Stimulated activated naive CD8-positive, alpha-beta T cell treated with anti-CD3 and anti-CD28 coated beads, Interleukin-15, amount 100 ng/mL, for 72 hours (primary cell): ENCODE data around the gene GNPTG.

Experiments used
- ATAC-seq: fragments of 150-1000 bp; cut with Tn5 transposase; 2 replicates; pipeline ENCODE4 v1.10.0; 2021; ENCODE audit warnings: mild to moderate bottlenecking, moderate library complexity
- DNase-seq, 2 donors: peaks; one replicate each; pipeline ENCODE4 v3.0.0; 2021 to 2022
- H3K27ac Mint-ChIP-seq, 2 donors: one replicate each; pipeline ENCODE4 v1.8.0; 2022; ENCODE audit warnings: mild to moderate bottlenecking in 2 of 2, mixed read lengths in 2 of 2, moderate library complexity in 2 of 2
- H3K27me3 Mint-ChIP-seq: one replicate; pipeline ENCODE4 v1.8.0; 2022; ENCODE audit warnings: mixed read lengths
- H3K4me1 Mint-ChIP-seq: one replicate; pipeline ENCODE4 v1.8.0; 2022; ENCODE audit warnings: mild to moderate bottlenecking, mixed read lengths
- H3K4me3 Mint-ChIP-seq, 2 donors: one replicate each; pipeline ENCODE4 v1.8.0; 2022; ENCODE audit warnings: mild to moderate bottlenecking in 2 of 2, mixed read lengths in 2 of 2, moderate library complexity in 1 of 2
- H3K9me3 Mint-ChIP-seq, 2 donors: one replicate each; pipeline ENCODE4 v1.8.0; 2022; ENCODE audit warnings: mixed read lengths in 2 of 2

The GNPTG gene

DNA sequence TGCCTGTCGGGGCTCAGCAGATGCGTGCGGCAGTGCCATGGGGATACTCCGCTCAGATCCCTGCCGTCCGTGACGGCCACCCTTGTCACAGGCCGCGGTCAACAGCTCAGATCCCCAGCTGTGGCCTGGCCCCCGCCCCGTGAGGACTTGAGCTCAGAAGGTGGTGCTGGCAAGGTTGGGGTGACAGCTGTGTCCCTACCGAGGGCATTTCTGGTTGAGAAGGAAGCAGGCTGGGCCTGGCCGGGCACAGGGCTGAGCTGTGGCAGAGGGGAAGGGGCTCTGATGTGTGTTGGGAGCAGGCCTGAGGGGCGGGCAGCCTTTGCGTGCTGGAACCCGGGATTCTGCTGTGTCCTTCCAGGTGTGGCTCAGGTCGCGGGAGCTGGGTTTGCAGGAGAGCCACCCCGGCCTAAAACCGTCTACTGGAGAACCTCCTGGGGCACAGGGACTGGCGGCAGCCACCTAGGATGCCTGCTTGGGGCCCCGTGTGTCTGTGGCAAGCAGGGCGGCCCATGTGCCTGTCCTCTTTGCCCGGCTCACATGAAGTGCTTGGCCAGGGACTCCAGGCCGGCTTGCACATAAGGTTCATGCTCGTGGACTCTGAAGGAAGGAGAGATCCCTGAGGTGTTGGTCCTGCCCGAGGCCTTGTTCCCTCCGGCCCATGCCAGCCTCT, 37.2 kb upstream of the GNPTG start:
- ATAC-seq = no peak
- peak overlapping the region in 1 of 2 donors; percentile 71 for H3K27ac Mint-ChIP-seq

DNA sequence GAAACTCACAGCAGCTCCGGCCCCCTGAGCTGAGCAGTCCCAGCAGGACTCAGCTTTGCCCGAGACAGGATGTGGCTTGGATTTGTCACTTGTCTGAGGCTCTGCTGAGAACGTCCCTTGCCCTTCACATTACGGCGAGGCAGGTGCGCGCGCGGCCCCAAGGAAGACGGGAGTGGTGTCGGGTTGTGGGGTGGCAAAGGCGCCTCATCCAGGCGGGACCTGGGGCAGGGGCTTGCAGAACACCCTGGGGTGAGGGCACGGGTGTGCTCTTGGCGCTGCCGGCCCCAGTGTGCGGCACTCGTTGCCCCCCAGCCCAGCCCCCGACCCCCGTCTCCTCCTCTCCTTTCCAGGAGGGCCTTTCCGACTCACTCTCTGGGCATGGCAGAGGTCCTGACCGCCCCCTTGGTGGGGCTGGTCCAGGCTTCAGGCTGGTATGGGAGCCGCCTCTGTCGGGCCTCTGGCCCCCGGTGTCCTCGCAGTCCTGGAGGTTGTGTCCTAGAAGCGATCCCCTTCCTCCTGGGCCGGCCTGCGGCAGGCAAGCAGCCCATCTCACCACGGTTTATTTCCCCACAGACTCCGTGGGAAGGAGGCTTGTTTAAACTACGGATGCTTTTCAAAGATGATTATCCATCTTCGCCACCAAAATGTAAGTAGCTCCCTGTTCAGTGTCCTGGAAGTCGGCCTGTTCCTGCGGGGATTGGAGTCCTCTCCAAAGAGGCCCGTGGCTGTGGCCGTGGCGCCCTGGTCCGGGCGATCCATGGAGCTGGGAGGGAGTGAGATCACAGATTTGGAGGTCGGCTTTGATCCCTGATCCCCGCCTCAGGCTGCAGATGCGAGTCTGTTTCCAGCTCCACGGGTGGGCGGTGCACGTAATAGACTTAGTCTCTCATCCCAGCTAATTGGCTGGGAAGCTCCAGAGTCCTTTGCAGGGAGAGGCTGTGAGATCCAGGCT, 36.4 kb upstream of the GNPTG start:
- no peak overlapping the region for H3K4me3 Mint-ChIP-seq
- DNase-seq = no peak
- H3K4me1 Mint-ChIP-seq = peaks cover 47% of the 10 kb centered on the region
- no peaks in the 10 kb centered on the region for H3K27me3 Mint-ChIP-seq
- no peaks in the 10 kb centered on the region for H3K9me3 Mint-ChIP-seq
- no peak for ATAC-seq
- H3K27ac Mint-ChIP-seq = peak overlapping the region in 1 of 2 donors; percentile 80

More for the DNA sequence above, 37.2 kb upstream of the GNPTG start:
- Mint-ChIP-seq H3K4me3 (no peak overlapping the region), H3K9me3 (no peaks in the 10 kb centered on the region), H3K27me3 (no peaks in the 10 kb centered on the region), H3K4me1 (peaks cover 52% of the 10 kb centered on the region)
- no peak for DNase-seq

DNA sequence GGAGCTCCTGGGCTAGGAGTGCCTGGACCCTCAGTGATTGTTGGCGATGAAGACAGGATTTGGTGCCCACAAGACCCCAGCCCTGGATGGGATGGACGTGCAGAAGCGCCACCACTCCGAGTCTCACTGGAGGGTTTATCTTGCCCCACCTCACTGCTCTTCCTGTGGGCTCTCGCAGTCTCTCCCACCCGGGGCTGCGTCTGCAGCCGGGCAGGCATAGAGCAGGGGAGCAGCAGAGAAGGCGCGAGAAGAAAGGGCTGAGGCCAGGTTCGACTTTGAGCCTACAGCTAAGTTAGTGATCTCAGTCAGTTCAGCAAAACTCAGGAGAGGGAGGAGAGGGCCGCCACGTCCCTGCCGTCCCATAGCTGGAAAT, 35.7 kb upstream of the GNPTG start:
- ATAC-seq (no peak), DNase-seq (no peak)
- peaks cover 40% of the 10 kb centered on the region for H3K4me1 Mint-ChIP-seq
- H3K9me3 Mint-ChIP-seq = no peaks in the 10 kb centered on the region
- no peaks in the 10 kb centered on the region for H3K27me3 Mint-ChIP-seq
- peak overlapping the region in 1 of 2 donors; percentile 80 for H3K27ac Mint-ChIP-seq
- H3K4me3 Mint-ChIP-seq = no peak overlapping the region

DNA sequence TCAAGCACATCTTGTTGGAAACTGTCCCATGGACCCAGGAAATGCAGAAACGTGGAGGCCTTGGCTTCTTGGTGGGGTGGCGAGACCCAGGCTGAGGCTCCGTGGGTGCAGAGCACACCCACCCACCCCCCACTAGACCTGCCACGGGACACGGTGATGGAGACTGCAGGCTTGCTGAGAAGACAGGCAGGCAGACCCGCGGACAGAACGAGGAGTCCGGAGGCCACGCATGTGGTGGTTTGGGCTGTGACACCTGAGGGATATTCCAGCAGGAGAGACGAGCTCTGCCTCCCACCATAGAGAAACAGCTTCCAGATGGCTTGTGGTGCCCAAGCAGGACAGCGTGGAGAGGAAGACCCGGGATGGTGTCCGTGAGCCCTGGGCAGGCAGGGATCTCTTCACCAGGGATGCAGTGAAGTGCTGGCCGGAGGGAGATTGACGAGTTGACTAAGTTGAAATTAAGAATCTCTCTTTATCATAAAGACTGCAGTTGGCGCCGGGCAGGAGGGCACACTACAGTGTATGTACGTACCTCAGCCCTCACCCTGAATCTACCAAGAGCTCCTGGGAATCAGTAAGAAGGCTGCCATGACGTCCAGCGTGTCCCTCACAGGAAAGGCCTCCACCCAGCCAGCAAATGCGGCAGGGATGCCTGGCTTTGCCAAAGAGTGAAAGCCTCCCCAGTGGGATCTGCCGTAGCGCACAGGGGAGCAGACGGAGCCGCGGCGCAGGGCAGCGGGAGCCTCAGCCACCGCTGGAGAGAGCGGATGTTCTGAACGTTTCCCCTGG, 34.1 kb upstream of the GNPTG start:
- Mint-ChIP-seq H3K27me3 (no peaks in the 10 kb centered on the region), H3K9me3 (no peaks in the 10 kb centered on the region)
- DNase-seq = no peak

DNA sequence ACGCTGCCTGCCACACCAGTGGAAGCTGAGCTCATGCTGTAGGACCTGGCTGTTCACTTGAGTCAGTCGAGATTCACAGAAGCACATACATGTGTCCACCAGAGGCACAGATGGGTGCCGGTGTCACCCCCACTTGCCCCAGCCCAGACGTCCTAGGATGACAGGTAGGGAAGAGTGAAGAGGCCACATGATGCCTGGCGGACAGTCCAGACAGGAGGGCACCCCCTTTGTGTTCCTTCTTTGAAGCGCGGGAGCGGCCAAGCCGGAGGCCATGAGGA, 33.5 kb upstream of the GNPTG start:
- Mint-ChIP-seq H3K27me3 (no peaks in the 10 kb centered on the region), H3K27ac (peak overlapping the region in 1 of 2 donors; percentile 44), H3K4me3 (no peak overlapping the region), H3K9me3 (no peaks in the 10 kb centered on the region), H3K4me1 (peaks cover 18% of the 10 kb centered on the region)
- DNase-seq (no peak), ATAC-seq (no peak)

More for the DNA sequence above, 34.1 kb upstream of the GNPTG start:
- no peak overlapping the region for H3K27ac Mint-ChIP-seq
- peaks cover 23% of the 10 kb centered on the region for H3K4me1 Mint-ChIP-seq
- H3K4me3 Mint-ChIP-seq = no peak overlapping the region
- ATAC-seq = no peak

DNA sequence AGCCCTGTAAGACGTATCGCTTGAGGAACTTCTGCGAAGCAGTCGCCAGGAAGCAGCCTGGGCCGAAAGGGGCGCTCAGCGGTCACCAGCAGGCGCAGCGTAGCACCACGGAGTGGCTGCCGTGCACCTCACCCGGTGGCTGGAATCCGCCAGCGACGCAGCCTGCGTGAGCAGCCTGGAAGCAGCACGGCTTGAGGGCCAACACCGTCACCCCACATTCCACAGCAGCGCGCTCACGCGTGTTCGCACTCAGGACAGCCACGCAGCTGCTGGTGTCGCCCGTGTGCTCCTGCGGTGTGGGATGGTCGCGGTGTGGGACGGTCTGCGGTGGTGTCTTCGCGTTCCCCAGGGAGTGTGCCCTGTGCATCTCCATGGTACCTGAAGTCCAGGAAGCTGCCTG, 32.7 kb upstream of the GNPTG start:
- ATAC-seq = no peak

DNA sequence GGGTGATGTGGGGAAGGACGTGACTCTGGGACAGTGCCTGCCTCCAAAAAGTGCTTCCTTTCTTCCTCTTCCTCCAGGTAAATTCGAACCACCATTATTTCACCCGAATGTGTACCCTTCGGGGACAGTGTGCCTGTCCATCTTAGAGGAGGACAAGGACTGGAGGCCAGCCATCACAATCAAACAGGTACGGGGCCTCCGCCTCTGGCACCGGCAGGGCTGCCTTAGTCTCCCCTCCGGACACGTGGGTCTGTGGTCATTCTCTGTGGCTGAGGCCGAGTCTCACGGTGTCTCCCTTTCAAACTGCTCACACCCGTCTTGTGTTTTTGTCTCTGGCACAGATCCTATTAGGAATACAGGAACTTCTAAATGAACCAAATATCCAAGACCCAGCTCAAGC, 31.6 kb upstream of the GNPTG start:
- Mint-ChIP-seq H3K4me3 (no peak overlapping the region), H3K9me3 (no peaks in the 10 kb centered on the region), H3K4me1 (peaks cover 10% of the 10 kb centered on the region), H3K27me3 (no peaks in the 10 kb centered on the region), H3K27ac (no peak overlapping the region)
- ATAC-seq = no peak
- DNase-seq = no peak

More for the DNA sequence above, 32.7 kb upstream of the GNPTG start:
- Mint-ChIP-seq H3K9me3 (no peaks in the 10 kb centered on the region), H3K4me3 (no peak overlapping the region), H3K27me3 (no peaks in the 10 kb centered on the region), H3K4me1 (peaks cover 15% of the 10 kb centered on the region), H3K27ac (no peak overlapping the region)
- no peak for DNase-seq

DNA sequence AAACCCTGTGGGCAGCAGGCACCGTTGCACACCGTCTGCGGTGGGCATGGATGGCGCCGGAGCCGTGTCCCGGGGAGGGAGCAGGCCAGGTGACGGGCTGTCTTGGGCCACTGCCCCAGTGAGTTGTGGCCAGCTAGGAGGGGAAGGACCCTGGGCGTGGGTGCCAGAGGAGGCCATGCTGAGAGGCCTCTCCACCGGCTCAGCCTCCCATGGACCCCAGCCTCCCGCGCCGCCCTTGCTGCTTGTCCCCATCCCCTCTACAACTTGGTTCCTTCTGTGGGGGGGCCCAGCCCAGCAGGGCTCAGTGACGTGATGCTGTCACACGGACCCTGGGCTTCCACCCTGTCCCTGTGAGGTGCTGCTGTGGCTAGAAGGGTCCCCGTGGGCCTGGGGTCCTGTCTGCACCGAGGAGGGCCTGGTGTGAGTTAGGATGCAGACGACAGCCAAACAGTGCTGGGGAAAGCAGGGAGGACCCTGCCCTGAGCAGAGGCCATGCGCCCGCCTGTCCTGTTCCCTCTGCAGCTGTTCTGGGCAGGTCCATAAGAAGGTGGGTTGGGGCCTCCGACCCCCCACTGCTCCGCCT, 31.0 kb upstream of the GNPTG start:
- H3K9me3 Mint-ChIP-seq = no peaks in the 10 kb centered on the region
- no peak overlapping the region for H3K4me3 Mint-ChIP-seq
- peaks cover 10% of the 10 kb centered on the region for H3K4me1 Mint-ChIP-seq
- H3K27ac Mint-ChIP-seq = no peak overlapping the region
- H3K27me3 Mint-ChIP-seq = no peaks in the 10 kb centered on the region
- ATAC-seq (peak; percentile 22), DNase-seq (no peak)

DNA sequence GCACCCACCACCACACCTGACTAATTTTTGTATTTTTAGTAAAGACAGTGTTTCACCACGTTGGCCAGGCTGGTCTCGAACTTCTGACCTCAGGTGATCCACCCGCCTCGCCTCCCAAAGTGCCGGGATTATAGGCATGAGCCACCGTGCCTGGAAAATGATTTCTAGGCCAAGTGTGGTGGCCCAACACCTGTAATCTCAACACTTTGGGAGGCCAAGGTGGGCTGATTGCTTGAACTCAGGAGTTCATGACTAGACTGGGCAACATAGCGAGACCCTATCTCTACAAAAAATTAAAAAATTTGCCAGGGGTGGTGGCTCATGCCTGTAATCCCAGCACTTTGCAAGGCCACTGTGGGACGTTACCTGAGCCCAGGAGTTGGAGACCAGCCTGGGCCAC, 29.3 kb upstream of the GNPTG start:
- Mint-ChIP-seq H3K27ac (peak overlapping the region in 1 of 2 donors; percentile 48), H3K9me3 (no peaks in the 10 kb centered on the region), H3K4me1 (peaks cover 10% of the 10 kb centered on the region), H3K27me3 (no peaks in the 10 kb centered on the region), H3K4me3 (no peak overlapping the region)
- DNase-seq (no peak), ATAC-seq (no peak)

DNA sequence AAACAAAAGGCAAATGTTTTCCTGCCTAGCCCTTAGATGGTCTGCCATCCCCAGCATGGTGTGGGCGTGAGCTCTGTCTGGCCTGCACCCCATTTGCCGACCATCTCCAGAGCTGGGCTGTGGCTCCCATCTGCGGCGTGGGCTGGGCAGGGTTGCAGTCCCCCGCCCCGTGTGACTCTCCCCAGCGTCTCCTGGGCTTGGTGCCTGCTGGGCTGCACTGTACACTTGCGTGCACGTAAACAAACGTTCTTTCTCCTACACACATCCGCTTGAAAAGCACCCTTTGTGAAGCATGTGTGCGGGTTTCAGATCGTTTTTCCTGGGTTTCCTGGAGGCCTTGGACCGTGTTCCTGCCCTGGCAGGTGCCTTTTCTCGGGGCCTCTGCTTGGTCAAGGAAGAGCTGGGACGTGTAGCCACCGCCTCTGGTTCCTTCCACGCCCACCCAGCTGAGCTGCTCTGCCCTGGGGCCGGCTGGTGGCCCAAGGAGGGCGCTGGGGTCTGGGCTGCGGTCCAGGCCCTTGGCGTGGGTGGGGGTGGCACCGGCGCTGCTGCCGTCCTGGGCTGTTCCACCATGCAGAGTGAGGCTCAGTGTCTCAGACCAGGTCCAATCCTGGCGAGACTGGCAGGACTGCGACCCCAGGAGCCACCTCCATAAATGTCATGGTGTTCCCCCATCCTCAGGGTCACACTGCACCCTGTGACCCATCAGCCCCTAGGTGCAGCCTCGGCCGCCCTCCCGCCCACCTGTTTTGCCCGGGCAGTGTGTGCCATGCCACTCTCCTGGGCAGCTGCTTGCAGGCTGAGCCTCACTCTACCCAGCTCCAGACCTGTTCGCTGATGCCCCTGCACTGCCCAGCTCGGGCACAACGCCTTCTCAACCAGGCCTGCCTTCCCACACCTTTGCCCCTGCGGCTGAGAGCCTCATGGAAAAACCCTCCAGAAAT, 28.2 kb upstream of the GNPTG start:
- no peaks in the 10 kb centered on the region for H3K9me3 Mint-ChIP-seq
- no peak for ATAC-seq
- no peak overlapping the region for H3K4me3 Mint-ChIP-seq
- no peak for DNase-seq
- peak overlapping the region in 1 of 2 donors; percentile 81 for H3K27ac Mint-ChIP-seq
- no peaks in the 10 kb centered on the region for H3K27me3 Mint-ChIP-seq
- peaks cover 4% of the 10 kb centered on the region for H3K4me1 Mint-ChIP-seq

DNA sequence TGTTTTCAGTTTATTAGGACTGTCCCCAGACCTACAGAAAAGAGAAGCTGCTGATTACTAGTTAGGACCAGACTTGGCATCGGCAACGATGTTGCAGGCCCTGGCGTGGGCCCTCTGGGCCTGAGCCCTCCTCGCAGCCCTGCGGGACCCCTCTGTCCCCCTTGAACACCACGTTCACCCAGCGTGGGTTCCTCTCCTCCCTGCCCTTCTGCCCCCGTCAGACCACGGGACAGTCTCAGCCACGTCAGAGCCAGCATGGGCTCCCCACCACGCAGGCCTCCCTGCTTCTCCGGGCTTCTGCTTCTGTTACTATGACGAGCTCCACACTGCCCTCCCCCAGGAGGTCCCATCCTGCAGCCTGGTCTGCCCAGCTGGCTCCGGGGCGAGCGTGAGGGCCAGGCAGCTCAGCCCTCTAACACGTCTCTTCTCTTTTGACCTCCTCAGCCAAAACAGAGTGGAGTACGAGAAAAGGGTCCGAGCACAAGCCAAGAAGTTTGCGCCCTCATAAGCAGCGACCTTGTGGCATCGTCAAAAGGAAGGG, 27.4 kb upstream of the GNPTG start:
- H3K9me3 Mint-ChIP-seq = no peaks in the 10 kb centered on the region
- H3K4me1 Mint-ChIP-seq = peaks cover 1% of the 10 kb centered on the region
- DNase-seq = no peak
- peak overlapping the region in 1 of 2 donors; percentile 87 for H3K27ac Mint-ChIP-seq
- ATAC-seq = no peak
- H3K27me3 Mint-ChIP-seq = no peaks in the 10 kb centered on the region
- no peak overlapping the region for H3K4me3 Mint-ChIP-seq

DNA sequence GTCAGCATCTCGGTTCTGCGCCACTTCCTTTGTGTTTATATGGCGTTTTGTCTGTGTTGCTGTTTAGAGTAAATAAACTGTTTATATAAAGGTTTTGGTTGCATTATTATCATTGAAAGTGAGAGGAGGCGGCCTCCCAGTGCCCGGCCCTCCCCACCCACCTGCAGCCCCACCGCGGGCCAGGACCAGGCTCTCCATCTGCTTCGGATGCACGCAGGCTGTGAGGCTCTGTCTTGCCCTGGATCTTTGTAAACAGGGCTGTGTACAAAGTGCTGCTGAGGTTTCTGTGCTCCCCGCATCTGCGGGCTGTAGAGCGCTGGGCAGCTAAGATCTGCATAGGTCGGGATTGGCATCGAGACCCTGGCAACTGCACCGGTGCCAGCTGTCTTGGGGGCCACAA, 26.5 kb upstream of the GNPTG start:
- Mint-ChIP-seq H3K4me3 (no peak overlapping the region), H3K9me3 (no peaks in the 10 kb centered on the region), H3K27me3 (no peaks in the 10 kb centered on the region), H3K27ac (no peak overlapping the region), H3K4me1 (no peaks in the 10 kb centered on the region)
- ATAC-seq (peak; percentile 1), DNase-seq (no peak)

DNA sequence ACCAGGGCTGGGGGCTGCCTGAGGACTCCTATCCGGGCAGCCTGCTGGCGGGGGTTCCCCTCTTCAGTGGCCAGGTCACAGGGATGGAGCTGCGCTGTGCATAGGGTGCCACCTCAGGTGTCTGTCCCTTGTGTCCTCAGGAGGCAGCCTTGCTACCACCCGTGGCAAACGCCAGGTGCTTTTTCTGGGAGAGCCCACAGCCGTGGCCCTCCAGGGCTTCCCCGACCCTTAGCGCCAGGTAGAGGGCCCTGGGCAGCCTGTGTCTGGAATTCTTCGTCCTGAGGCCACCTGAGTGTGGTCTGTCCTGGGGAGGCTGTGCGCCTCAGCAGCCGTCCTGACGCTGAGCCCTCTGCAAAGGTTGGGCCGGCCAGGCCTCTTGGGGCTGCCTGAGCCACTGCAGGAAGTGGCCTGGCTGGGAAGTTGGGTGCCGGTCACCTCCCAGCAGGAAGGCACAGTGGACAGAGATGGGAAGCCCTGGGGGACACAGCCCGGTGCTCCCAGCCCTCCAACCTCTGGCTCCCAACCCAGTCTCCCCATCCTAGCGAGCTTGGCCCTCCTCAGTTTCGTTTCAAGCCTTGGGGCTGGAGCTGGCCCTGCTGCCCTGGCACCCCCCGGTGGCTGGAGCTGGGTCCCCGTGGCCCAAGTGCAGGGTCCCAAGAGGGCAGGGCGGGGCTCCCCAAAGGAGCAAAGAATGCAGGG, 25.9 kb upstream of the GNPTG start:
- peak; percentile 31 for ATAC-seq
- Mint-ChIP-seq H3K4me3 (no peak overlapping the region), H3K27me3 (peaks cover under 1% of the 10 kb centered on the region), H3K9me3 (no peaks in the 10 kb centered on the region), H3K27ac (no peak overlapping the region), H3K4me1 (no peaks in the 10 kb centered on the region)
- no peak for DNase-seq

DNA sequence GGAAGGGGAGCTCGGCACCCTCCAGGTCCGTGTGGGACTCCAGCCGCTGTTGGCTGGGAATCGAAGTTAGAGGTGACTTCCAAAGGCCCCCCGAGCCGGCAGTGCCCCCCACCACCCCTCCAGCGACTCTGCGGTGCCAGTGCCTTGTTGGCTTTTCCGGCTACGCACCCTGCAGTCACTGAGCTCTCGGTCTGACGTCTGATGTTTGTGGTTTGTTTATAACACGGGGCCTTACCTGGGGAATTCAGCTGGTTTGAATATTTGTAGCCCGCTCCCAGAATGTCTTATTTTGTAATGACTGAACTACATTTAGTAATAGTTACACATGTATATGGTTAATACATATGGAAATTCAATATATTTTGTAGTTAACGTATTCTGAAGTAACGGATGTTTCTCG, 25.3 kb upstream of the GNPTG start:
- no peak for ATAC-seq

More for the DNA sequence above, 25.3 kb upstream of the GNPTG start:
- no peak for DNase-seq
- Mint-ChIP-seq H3K4me3 (no peak overlapping the region), H3K4me1 (peaks cover 4% of the 10 kb centered on the region), H3K9me3 (no peaks in the 10 kb centered on the region), H3K27me3 (peaks cover 6% of the 10 kb centered on the region), H3K27ac (no peak overlapping the region)
